GM19463 (cell line): ENCODE measurements around the gene MMS19.
"Not testable (repeated sequence)": the region's sequence is repeated elsewhere in the genome, so short reads cannot be mapped to it uniquely, and the experiment has no call there.

ENCODE experiments used
- ATAC-seq: cut with Tn5 transposase; IDR thresholded peaks from one replicate; pipeline ENCODE4 v1.9.1; 2021; ENCODE audit warnings: mild to moderate bottlenecking, moderate library complexity; ENCODE audit not compliant: unreplicated experiment

The MMS19 gene

DNA sequence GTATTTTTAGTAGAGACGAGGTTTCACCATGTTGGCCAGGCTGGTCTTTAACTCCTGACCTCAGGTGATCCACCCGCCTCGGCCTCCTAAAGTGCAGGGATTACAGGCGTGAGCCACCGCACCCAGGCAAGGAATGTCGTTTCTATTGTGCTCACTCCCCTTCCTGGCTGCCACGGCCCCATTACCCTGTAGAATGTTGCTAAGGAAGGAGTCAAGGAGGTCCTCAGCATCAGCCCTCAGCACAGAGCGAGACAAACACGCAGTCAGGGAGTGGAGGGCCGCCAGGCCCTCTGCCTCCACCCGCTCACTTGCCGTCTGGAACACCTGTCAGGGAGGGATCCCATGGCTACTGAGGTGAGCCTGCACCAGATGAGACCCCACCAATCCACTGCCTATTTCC lies 29.4 kb downstream of the MMS19 start:
- not testable (repeated sequence) for ATAC-seq

DNA sequence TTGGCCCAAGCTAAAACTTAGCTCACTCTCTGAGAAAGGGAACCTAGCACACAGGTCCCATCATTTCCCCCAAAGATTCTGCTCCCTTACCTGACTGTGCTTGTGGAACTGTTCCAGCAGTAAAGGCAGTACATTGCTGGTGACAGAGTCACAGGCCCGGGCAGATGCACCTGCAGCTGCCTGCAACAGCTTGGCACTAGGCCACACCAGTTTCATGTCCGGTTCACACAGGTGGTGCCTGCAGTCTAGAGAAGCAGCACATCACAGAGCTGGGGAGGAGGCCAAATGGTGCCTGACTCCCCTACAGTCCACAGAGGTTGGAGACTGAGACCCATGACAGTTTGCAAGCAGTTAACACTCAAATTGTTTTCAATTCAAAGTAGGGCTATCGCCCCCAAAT lies 30.1 kb downstream of the MMS19 start:
- ATAC-seq: no peak

DNA sequence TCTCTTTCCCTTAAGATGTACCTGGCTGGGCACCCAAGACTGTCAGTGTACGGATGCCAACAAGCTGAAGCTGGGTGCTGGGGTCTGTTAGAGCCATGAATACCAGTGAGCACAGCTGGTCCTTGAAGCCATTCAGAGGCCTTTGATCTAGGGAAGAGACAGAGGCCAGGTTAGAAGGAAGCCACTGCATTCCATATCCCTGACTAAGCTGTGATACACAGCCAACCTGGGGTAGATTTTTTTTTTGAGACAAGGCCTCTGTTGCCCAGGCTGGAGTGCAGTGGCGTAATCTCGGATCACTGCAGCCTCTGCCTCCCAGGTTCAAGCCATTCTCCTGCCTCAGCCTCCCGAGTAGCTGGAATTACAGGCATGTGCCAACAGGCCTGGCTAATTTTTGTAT lies 31.5 kb downstream of the MMS19 start:
- ATAC-seq: no peak

DNA sequence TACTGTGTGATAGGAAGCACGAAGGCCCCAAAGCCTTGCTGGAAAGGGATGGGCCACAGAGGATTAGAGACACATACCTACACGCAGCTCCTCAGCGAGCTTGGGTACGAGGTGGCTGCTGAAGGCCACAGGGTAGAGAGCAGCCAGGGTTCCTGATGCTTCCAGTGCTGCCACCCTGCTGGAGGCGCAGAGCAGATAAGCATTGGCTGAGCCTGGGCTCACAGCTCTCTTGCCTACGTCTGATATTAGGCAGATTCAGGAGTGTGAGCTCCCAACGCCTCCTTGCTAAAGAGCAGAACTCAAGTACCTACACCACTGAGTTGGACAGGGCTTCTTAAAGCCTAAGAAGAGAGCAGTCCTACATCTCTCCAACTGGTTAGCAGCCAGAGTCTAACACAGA lies 32.2 kb downstream of the MMS19 start:
- ATAC-seq: no peak

DNA sequence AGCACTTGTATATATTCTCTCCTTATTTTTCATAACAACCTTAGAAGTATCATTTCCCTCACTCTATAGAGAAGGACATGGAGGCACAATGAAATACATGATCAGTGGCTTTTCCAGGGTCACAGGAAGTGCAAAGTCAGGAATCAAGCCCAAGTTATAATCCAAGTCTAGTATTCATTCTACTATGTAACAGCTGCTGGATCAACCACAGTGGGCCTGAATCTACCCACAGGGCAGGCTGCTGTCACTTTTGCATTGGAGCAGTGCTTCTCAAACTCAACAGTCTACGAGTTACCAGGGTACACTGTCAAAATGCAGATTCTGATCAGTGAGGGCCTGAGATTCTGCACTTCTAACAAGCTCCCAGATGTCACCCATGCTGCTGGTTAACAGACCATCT lies 34.0 kb downstream of the MMS19 start:
- no peak for ATAC-seq

DNA sequence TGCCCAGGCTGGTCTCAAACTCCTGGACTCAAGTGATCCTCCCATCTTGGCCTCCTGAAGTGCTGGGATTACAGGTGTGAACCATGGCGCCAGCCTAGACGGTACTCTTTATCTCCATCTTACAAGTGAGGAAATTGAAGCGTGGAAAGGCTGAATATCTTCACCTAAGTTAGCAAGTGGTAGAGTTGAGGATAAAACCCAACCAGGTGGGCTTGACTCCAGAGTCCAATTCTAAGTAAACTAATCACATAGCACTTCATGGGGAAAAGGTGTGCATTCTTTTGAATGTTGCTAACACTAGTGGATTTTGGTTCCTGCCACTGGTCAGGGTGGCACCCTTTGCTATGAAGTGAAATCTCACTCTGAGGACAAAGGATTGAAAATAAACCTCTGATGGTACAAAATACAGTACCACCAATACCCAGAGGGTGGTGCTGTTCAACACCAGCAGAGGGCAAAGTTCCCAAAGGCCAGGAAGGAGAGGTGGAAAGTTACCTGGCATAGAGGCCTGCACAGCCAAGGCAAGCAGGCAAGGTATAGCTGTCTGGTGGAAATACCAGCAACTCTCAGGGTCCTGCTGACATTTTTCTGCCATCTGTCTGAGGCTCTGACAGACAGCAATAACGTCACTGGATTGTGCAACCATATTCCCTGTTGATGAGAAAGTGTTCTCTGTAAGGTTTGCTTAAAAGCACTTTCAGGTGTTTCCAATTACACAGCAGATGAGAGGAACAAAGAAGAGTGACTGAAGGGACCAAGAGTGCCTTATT lies 34.7 kb downstream of the MMS19 start:
- no peak for ATAC-seq

DNA sequence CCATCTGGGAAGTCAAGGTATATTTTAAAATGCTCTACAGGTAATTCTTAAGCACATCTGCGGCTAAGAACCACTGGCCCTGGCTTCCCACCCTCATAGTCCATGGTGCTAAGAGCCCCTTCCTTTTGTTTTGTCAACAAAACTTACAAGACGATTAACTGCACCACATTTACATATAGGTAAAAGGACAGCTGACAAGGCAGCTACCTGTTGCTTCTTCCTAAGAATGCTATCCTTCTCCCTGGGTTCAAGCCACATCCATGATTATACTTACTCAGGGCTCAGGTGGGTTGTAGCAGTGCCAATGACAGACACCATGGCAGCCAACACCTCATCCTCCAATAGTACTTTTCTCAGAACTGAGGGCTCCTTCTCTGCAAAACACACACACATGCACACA lies 35.9 kb downstream of the MMS19 start:
- no peak for ATAC-seq

DNA sequence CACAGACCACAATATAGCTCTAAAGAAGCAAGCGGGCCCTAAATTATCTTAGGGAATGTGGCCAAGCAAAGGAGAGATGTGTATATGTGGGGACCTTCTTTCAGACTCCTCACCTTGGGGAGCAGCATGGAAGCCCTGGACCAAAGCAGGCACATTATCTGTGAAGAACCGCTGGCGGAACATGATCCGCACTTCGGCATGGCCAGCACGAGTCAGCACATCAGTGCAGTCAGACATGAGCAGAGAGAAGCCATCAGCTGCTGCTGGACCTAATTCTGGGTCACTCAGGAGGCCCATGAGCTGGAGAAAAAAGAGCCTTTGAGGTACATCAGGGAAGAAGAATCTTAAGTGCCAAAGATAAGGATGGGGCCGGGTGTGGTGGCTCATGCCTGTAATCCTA lies 38.3 kb downstream of the MMS19 start:
- ATAC-seq: no peak

DNA sequence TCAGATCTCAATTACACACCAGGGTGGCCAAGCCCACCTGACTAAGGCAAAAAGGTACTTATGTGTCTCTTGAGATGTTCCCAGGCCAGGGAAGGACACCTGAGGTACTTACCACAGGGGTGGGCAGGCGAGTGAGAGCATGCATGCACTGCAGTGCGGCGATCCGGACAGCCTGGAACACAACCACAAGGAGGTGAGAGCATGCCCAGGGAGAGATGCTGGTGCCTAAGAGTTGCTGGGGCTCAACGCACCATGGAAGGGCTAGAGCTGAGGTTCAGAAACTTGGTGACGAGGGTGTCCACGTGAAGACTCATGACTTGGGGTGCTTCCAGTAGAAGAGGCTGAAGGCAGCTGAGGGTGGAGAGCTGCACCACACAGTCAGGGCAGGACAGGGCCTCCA lies 39.1 kb downstream of the MMS19 start:
- ATAC-seq: no peak

DNA sequence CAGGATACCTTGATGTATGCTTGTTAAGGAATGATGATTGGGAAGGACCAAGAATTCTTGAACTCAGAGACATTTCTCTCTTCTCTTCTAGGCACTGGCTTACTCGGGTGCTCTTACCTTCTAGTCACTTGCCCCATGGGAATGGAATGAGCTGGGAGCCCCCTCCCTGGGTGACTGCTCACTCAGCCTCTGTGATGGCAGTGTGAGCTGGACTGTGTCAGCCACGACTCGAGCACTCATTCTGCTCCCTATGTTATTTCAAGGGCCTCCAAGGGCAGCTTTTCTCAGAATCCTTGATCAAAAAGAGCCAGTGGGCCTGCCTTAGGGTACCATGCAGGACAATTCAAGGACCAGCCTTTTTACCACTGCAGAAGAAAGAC lies 41.5 kb downstream of the MMS19 start:
- ATAC-seq: no peak

DNA sequence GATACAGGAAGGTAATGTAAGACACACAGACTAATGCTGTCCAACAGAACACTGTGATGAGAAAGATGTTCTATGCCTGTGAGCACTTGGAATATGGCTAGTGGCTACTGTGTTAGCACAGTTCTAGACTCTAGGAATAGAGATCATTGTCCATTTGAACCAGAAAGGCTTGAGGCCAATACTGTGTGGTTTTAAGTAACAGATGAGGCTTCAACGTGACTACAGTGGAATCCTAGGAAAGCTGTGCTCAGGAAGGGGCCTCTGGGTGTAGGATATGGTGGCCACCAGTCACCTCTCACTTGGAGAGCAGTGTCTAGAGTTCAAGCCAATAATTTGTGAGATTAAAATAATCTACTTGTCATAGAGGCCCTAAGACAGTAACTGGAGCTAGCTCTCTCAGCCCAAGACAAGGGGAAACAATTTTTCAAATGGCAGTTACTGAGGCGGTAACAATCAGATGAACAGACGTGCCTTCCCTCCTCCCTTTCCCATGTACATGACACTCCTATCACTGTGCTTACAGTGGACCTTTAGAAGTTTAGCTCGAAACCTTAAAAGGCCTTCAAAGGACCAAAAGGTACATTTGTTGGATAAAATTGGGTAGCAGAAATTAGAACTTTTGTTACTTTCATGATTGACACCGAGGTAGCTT lies 42.1 kb downstream of the MMS19 start:
- no peak for ATAC-seq

DNA sequence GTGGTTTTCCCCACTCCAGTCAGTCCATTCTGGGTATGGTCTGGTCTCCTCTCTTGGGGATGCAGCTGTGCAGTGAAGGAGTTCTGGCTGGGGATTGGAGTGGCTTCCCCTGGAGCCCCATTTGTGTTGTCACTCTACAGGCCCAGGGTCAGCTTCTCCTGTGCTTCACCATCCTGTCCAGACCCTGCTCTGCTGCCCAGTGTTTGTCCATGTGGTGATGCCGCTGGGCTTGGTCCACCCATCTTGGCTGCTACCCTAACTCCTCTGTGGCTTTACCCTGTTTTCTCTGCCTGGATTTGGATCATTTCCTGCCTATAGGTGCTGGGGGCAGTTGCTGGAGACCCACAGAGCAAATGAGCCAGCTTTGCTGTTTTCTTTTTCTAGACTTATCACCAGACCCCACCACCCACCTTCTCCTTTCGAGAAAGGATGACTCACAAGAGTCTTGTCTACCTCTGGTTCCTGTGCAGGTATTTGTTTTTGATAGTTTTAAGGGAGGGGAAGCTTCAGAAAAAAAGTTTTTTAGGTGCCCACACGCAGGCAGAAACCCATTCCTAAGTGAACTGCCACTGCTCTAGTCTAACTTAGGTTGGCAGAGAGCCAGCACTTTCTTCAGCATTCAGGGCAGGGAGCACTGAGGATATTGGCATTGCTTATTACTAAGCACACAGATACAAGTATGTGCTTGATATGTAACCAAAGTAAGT lies 43.7 kb downstream of the MMS19 start:
- no peak for ATAC-seq

DNA sequence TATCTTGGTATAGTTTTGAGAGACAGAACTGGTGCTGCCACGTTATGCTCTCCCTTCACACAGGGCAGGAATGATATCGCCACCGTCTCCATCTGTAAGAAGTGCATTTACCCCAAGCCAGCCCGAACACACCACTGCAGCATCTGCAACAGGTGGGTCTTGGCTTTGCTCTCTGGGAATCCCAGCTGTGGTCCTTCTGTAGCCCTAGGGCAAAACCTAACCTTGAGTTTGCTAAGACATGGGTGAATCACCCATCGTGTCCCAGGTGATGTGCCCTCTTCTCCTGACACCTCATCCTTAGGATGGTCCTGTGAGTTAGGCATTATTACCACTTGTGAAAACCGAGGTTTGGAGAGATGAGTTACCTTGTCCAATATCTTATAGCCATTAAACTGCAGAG lies 45.9 kb downstream of the MMS19 start:
- no peak for ATAC-seq

DNA sequence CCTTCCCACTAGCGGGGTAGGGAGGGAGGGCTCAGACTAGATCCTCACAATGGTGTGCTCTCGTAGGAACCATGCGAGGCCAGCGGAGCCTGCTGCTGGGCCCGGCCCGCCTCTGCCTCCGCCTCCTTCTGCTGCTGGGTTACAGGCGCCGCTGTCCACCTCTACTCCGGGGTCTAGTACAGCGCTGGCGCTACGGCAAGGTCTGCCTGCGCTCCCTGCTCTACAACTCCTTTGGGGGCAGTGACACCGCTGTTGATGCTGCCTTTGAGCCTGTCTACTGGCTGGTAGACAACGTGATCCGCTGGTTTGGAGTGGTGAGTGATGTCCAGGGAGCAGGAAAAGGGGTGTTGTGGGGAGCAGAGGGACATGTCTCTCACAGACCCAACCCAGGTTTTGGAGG lies 46.6 kb downstream of the MMS19 start:
- no peak for ATAC-seq

DNA sequence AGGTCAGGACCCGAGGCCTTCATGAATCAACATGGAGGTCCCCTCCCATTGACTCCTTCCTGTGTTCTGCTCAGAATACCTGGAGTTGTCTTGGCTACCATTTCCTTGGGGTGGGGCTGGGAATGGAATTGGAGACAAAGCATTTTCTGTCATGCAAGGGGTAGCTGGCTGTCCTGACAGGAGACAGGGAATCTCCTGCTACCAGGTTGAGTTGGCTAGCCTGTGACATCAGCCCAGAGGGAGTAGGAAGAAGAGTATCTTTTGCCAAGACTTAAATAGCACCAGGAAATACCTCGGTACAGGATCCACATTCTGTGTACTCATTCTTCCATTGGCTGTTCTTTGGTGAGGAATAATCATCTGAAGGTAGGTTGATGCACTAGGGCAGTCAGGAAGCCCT lies 47.4 kb downstream of the MMS19 start:
- ATAC-seq: no peak

DNA sequence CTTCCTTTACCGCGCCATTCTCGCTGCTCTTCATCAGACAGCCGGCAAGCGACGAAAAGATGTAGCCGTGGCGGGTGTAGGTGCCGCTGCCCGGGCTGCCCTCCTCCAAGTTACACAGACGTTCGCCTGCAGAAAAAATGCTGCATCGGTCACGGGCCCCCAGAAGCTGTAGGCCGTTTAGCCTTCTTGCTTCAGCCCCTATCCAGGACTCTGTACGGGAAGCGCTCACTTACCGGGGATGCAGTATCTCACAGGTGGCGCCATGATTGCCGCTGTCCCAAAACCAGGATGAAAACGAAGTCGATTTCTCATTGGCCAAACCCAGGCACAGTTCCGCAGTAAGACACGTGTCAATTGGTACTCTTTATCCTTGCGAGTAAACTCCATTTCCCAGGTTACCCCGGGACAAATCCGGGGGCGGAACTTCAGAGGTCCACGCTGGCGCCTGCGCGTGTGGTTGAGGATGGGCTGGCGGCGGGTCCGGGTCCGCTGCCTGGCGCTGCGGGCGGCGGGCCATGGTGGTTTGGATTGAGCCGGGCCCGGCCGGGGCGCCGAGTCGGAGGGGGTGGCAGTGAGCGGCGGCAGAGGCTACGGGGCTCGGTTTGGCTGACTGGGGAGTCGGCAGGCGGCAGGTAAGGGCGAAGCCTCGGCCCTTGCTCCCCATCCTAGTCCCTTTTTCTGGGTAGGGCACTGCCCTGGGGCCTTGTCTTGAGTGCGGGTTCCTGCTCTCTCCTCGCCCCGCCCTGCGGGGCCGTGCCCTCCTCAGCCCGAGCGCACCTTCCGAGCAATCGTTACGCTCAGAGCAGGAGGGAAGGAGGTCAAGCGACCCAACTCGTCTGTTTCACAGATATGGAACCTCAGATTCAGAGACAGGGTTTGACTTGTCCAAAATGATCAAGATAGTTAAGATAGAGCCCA lies 52.2 kb downstream of the MMS19 start, which contains the start of the genes EXOSC1 and ZDHHC16:
TSS of gene EXOSC1 (minus strand) at position 285 of the 918 bp plus-strand sequence. CDS start at position 264, 21 bp downstream.
TSS of gene ZDHHC16 (plus strand) at position 454 of the 918 bp plus-strand sequence. CDS start 5,501 bp downstream, outside the sequence.
- ATAC-seq: peak; percentile 98

DNA sequence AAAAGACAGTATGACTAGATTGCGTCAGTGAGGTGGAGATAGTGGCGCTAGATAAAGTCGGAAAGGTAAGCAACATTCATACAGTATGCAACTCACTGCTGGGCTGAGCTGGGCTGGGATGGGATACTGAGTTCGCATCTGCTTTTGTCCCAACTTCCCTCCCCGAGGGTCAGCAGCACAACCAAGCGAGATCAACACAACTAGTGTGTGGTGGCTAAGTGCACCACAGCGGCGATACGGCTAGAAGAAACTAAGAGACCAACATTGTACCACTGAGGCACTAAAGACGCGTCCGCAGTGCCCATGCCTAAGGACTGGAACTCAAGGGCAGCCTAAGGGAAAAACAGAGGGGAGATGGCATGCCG lies 52.9 kb downstream of the MMS19 start:
- no peak for ATAC-seq

DNA sequence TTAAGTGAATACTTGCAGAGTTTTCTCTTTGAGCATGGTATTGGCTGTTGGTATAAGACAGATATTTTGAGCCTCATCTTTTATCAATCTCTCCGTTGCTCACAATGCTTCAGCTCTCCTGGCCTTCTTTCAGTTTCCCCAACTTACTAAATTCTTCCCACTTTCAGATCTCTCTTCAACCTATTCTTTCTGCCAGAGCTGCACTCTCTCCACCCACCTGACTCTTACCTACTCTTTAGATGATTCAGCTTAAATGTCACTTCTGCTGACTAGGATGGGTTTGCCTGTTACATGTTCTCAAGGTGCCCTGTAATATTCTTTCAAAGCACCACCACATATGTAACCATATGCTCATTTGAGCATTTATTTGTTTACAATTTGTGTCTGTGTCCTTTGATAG lies 54.0 kb downstream of the MMS19 start:
- no peak for ATAC-seq

DNA sequence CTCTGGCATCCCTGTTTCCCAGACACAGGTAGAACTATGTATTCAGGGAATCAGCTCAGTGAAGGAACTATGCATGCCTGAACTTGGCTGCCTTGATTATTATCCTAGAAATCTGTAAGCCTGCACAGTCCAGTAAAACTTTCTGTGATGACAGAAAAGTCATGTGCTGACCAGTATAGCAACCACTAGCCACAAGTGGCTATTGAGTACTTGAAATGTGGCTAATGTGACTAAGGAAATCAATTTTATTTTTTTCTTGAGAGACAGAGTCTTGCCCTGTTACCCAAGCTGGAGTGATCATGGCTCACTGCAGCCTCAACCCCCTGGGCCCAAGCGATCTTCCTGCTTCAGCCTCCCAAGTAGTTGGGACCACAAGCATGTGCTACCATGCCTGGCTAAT lies 55.9 kb downstream of the MMS19 start:
- no peak for ATAC-seq

DNA sequence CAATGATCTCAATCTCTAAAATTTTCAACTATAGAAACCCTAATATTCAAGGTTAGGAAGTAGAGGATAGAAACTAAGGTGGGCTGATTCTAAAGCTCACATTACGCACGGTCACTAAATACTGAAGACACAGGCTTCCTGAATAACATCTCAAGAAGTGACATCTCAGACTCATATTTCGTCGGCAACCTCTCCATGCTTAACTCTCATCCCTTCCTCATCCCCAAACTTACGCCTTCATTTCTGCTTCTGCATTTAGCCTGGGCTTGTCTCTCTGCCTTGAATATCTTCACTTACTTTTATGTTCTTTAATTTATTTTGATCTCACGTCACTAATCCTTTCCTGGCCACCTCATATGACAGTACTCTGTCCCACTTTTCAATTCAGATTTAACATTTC lies 63.0 kb downstream of the MMS19 start:
- no peak for ATAC-seq

DNA sequence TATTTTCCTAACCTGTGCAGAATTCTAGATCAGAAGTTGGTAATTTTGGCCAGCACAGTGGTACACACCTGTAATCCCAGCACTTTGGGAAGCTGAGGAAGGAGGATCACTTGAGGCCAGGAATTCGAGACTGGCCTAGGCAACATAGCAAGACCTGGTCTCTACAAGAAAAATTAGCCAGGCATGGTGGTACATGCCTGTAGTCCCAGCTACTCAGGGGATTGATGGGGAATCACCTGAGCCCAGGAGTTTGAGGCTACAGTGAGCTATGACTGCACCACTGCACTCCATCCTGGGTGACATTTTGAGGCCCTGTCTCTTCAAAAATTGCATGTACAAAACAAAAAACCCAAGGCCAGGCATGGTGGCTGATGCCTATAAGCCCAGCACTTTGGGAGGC lies 63.7 kb downstream of the MMS19 start:
- ATAC-seq: no peak
